Skeletal muscle tissue (tissue), 4 donors: Measurements from ENCODE around the gene OVOL3. TPM values are rescaled to one million over a fixed set of nuclear protein-coding genes. Genes with fewer than 3 reads are reported as not detected.
A peak's percentile ranks its signal among the peaks of the same experiment; 100 is the strongest.

Source experiments
- H3K27ac ChIP-seq: one replicate; pipeline ENCODE4 v1.7.0; 2013; ENCODE audit warnings: mild to moderate bottlenecking, low read depth, low read length, inconsistent platforms
- H3K27me3 ChIP-seq, 3 donors: one replicate each; pipeline ENCODE4 v1.7.0; 2013; ENCODE audit warnings: low read length in 3 of 3; ENCODE audit not compliant: control insufficient read depth in 3 of 3, insufficient read depth in 3 of 3
- H3K36me3 ChIP-seq, 3 donors: one replicate each; pipeline ENCODE4 v1.7.0; 2013; ENCODE audit warnings: low read length in 3 of 3; ENCODE audit not compliant: control insufficient read depth in 3 of 3, insufficient read depth in 3 of 3
- H3K4me1 ChIP-seq, 3 donors: one replicate each; pipeline ENCODE4 v1.7.0; 2013; ENCODE audit warnings: low read length in 3 of 3, mild to moderate bottlenecking in 3 of 3; ENCODE audit not compliant: control insufficient read depth in 3 of 3, insufficient read depth in 3 of 3
- H3K4me3 ChIP-seq, 3 donors: one replicate each; pipeline ENCODE4 v1.7.0; 2013; ENCODE audit warnings: low read length in 3 of 3
- H3K9ac ChIP-seq, 3 donors: one replicate each; pipeline ENCODE4 v1.7.0; 2013; ENCODE audit warnings: low read length in 3 of 3, mild to moderate bottlenecking in 3 of 3, moderate library complexity in 2 of 3, low read depth in 1 of 3
- H3K9me3 ChIP-seq, 3 donors: one replicate each; pipeline ENCODE4 v1.7.0; 2013; ENCODE audit warnings: low read length in 3 of 3; ENCODE audit not compliant: control insufficient read depth in 3 of 3
- total RNA-seq: library from RNA; depleted of rRNA; stranded (reverse); fragments of >200 nt; gene quantifications from one replicate; pipeline ENCODE4 v1.2.3, GENCODE V29; 2014
- donor health status: Osteomylitis.

Gene OVOL3
- total RNA-seq, 1 donor from 2014 or later = not detected

DNA sequence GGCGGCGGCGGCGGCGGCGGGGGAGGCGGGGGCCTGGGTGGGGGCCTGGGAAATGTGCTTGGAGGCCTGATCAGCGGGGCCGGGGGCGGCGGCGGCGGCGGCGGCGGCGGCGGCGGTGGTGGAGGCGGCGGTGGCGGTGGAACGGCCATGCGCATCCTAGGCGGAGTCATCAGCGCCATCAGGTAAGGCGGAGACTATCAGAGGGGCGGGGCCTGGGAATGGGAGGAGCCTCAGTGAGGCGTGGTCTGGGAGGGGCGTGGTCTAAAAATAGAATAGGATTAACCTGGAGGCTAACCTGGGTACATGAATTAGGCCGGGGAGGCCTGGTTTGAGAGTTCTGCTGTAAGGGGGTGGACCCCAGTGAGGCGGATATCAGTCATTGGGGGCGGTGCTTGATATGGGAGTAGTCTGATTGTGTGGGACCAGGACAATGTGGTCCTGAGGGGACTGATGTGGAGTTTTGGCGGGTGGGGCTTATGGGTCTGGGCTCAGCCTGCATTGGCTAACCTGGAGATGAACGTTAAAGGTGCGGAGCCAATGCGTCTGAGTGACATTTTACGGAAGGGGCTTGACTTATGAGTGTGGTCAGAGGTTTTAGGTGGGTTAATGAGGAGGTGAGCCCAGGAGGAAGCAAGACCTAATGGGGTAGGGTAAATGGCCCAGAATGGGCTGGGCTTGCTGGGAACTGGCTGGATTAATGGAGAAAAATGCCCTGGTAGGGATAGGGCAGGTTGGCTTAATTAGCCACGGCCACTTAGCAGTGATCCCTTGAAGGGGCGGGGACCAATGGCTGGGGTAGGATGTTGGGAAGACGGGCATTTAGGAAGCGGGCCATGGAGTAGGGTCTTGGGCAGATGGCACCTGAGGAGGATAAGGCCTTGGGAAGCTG, 30.3 kb downstream of the OVOL3 start:
- H3K4me1 ChIP-seq = peaks cover 15 to 34% (median 17%) of the 10 kb centered on the region in 3 donors
- no peaks in the 10 kb centered on the region for H3K9me3 ChIP-seq
- peak overlapping the region; percentile 100 for H3K27ac ChIP-seq
- no peaks in the 10 kb centered on the region for H3K27me3 ChIP-seq
- H3K36me3 ChIP-seq = peaks cover 32 to 37% (median 34%) of the 10 kb centered on the region in 3 donors
- peak overlapping the region; percentile 91 to 99 (median 97) for H3K4me3 ChIP-seq
- peak overlapping the region; percentile 100 for H3K9ac ChIP-seq

DNA sequence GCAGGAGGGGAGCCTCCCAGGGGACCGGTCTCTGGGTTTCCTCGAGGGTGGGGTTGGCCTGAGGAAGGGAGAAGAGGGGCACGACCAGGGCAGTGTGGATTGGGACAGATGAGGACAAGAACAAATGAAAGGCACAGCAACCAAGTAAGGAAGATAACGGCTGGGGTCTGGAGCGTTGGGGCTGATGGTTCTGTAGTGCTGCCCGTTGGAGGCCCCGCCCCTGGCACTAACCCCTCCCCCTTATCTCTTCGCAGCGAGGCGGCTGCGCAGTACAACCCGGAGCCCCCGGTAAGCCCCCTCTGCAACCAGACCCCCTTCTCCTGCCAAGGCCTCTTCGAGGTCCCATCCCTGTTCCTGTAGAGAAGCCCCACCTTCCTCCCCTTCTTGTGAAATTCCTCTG, 31.1 kb downstream of the OVOL3 start:
- no peak overlapping the region for H3K9ac ChIP-seq
- H3K36me3 ChIP-seq = peaks cover 40 to 44% (median 42%) of the 10 kb centered on the region in 3 donors
- no peaks in the 10 kb centered on the region for H3K9me3 ChIP-seq
- H3K4me3 ChIP-seq = peak overlapping the region in 1 of 3 donors; percentile 64
- peaks cover 9 to 31% (median 13%) of the 10 kb centered on the region in 3 donors for H3K4me1 ChIP-seq
- H3K27me3 ChIP-seq = no peaks in the 10 kb centered on the region
- H3K27ac ChIP-seq = peak overlapping the region; percentile 100

DNA sequence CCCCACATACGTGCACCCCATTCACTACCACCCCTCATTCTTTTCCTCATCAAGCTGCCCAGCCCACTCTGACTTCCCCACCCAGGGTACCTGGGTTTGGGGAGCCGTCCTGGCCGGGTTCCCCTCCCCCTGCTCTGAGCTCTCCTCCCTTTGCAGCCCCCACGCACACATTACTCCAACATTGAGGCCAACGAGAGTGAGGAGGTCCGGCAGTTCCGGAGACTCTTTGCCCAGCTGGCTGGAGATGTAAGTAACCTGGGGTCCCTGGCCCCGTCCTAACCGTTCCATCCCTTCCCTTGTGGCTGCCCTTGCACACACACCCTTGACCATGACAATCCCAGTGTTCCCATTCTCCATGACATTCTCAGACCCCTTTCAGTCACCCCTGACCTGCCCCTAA, 31.6 kb downstream of the OVOL3 start:
- Histone ChIP-seq H3K4me1 (peaks cover 8 to 29% (median 12%) of the 10 kb centered on the region in 3 donors), H3K9me3 (no peaks in the 10 kb centered on the region), H3K27ac (no peak overlapping the region), H3K27me3 (no peaks in the 10 kb centered on the region), H3K9ac (no peak overlapping the region), H3K4me3 (no peak overlapping the region), H3K36me3 (peaks cover 43 to 47% (median 45%) of the 10 kb centered on the region in 3 donors)

DNA sequence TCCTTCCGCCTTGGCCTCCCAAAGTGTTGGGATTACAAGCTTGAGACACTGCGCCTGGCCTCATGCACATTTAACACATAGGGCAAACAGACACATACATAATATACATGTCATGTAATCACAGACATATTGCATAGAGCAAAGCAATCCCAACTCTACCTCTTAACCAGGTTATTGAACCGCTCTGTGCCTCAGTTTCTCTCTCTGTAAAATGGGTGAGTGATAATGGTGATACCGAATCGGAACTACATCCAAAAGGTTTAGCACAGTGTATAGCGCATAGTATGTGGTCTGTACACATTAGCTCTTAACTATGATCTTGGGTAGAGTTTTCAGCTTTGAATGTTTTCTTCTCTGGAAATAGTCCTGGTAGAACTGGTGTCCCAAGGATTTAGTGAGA, 33.7 kb downstream of the OVOL3 start:
- no peak overlapping the region for H3K9ac ChIP-seq
- peaks cover 14 to 33% (median 16%) of the 10 kb centered on the region in 3 donors for H3K4me1 ChIP-seq
- H3K36me3 ChIP-seq = peaks cover 55 to 63% (median 63%) of the 10 kb centered on the region in 3 donors
- no peaks in the 10 kb centered on the region for H3K9me3 ChIP-seq
- no peak overlapping the region for H3K27ac ChIP-seq
- no peak overlapping the region for H3K4me3 ChIP-seq
- H3K27me3 ChIP-seq = no peaks in the 10 kb centered on the region

DNA sequence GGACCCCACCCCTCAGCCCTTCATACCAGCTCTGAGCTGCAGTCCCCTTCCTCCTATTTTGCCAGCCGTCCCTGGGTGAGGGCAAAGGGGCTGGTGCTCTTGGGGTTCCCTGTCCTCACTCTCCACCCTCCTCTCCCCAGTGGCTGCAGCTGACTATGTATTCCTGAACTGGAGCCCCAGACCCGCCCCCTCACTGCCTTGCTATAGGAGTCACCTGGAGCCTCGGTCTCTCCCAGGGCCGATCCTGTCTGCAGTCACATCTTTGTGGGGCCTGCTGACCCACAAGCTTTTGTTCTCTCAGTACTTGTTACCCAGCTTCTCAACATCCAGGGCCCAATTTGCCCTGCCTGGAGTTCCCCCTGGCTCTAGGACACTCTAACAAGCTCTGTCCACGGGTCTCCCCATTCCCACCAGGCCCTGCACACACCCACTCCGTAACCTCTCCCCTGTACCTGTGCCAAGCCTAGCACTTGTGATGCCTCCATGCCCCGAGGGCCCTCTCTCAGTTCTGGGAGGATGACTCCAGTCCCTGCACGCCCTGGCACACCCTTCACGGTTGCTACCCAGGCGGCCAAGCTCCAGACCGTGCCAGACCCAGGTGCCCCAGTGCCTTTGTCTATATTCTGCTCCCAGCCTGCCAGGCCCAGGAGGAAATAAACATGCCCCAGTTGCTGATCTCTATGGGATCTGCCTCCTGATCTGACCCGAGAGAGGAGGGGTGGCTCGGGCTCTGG, 38.9 kb downstream of the OVOL3 start:
- Histone ChIP-seq H3K4me3 (no peak overlapping the region), H3K27me3 (no peaks in the 10 kb centered on the region), H3K36me3 (peaks cover 46 to 57% (median 49%) of the 10 kb centered on the region in 3 donors), H3K9ac (peak overlapping the region in 1 of 3 donors; percentile 98), H3K27ac (peak overlapping the region; percentile 100), H3K9me3 (no peaks in the 10 kb centered on the region), H3K4me1 (peaks cover 29 to 37% (median 29%) of the 10 kb centered on the region in 3 donors)

DNA sequence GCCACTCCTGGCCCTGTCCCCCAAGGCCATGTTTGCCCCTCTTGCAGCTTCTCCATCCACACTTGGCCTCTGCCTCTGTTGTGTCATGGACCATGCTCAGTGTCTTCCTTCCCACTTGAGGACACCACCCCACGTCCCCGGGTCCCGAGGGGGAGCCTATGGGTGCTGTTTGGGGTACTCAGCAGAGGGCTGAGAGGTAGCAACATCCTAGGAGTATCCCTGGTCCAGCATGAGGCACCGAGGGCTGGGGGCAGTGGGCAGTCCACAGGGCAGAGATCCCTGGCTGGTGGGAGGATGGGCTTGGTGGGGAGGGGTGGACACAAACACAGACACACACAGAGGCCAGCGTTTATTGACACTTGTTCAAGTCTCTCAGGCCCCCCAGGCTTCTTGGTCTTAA, 39.6 kb downstream of the OVOL3 start:
- H3K4me1 ChIP-seq = peaks cover 29 to 37% (median 29%) of the 10 kb centered on the region in 3 donors
- no peaks in the 10 kb centered on the region for H3K9me3 ChIP-seq
- H3K27ac ChIP-seq = peak overlapping the region; percentile 100
- peaks cover 43 to 50% (median 44%) of the 10 kb centered on the region in 3 donors for H3K36me3 ChIP-seq
- no peaks in the 10 kb centered on the region for H3K27me3 ChIP-seq
- H3K9ac ChIP-seq = peak overlapping the region; percentile 82 to 100 (median 98)
- H3K4me3 ChIP-seq = peak overlapping the region; percentile 75 to 89 (median 83)

DNA sequence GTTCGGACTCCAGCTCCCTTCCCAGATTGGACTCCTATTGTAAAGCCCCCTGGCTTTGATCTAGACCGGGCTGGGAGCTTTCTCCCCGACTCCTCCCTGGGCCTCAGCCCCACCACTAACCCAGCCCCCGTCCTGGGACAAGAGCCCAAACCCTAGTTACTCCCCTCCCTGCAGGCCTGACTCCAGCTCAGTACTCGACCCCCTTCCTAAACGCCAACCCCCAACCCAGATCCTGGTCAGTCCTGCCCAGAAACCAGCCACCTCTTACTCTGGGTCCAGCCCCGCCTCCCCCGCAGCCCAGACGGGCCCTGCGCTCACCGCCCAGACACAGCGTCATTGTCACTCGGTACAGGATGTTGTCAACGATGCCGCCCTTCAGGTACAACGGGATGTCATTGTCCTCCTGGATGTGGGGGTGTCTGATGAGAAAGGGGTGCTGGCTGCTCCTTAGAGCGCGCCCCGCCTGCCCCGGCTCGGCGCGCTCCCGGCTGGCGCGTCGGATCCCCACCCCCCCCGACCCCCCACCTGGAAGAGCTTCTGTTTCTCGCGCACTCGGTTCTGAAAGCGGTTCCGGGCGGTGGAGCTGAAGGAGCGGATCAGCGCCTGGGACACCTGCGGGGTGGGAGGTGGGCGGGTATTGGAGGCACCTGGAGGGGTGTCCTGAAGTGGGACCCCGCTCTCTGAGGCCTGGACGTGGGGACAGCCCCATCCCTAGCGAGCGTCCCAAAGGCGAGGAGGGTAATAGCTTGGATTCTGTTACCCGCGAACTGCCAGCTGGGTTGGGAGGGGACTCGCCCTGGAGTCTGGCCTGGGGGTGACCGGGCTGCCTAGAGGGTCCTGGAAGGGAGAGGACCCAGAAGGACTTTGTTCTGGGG, 40.4 kb downstream of the OVOL3 start:
- Histone ChIP-seq H3K9me3 (no peaks in the 10 kb centered on the region), H3K4me3 (peak overlapping the region; percentile 75 to 89 (median 83)), H3K27ac (peak overlapping the region; percentile 100), H3K36me3 (peaks cover 35 to 42% (median 36%) of the 10 kb centered on the region in 3 donors), H3K9ac (peak overlapping the region; percentile 98 to 100 (median 100)), H3K27me3 (no peaks in the 10 kb centered on the region), H3K4me1 (peaks cover 27 to 35% (median 29%) of the 10 kb centered on the region in 3 donors)

DNA sequence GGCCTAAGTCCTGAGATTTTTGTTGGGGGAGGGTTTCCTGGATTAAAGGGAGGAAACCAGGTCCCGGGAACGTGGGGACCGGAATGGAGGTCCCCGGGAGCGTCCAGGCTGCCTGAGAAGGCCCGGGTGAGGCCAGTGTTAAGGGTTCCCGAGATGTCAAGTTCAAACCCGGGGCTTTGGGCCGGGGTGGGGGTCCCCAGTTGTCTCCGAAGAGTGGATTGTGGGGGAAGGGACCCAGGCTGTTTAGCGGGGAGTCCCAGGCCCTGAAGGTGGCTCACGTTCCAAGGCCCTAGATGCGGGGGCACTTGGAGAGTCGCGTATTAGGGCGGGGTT, 41.0 kb downstream of the OVOL3 start:
- Histone ChIP-seq H3K36me3 (peaks cover 30 to 36% (median 30%) of the 10 kb centered on the region in 3 donors), H3K9ac (peak overlapping the region; percentile 98 to 100 (median 100)), H3K27me3 (no peaks in the 10 kb centered on the region), H3K4me3 (peak overlapping the region; percentile 75 to 89 (median 83)), H3K27ac (peak overlapping the region; percentile 100), H3K4me1 (peaks cover 27 to 33% (median 29%) of the 10 kb centered on the region in 3 donors), H3K9me3 (no peaks in the 10 kb centered on the region)

DNA sequence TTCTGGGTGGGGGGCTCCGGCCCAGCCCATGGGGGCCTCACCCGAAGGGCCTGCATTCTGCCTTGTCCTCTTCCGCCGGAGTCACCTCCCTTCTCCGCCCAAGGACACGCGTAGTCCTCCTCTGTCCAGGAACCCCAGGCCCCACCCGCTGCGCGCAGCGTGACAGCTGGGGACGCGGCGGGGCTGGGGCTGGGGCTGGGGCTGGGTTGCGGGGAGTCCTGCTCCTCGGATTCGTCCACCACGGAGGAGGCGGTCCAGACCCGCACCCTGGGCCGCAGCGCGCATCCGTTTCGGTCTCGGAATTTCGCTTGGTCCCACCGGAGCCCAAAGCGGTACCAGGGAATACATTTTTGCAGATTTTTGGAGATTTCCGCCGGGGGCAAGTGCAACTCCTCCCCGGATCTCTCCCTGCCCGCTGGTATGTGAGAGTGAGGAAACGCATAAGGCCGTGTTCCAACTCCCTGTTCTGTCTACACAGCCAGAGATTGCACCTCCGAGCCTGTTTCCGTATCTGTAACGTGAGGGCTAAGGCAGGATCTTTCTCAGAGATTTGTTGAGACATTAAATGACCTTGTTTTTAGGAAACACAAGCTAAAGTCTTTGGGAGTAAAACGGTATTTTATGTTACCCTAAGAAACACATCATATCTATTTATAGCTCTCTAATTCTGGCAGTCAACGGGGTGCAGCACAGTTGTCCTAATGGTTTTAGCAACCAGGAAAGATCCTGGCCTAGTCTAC, 41.6 kb downstream of the OVOL3 start, which contains the start of gene COX7A1:
COX7A1 (minus strand) TSS at position 96 of the 740 bp plus-strand sequence; CDS start at position 56, 40 bp downstream.
- peaks cover 27 to 33% (median 29%) of the 10 kb centered on the region in 3 donors for H3K4me1 ChIP-seq
- H3K9ac ChIP-seq = peak within 1 kb of the TSS; percentile 98 to 100 (median 100)
- H3K27ac ChIP-seq = peak within 1 kb of the TSS; percentile 100
- H3K36me3 ChIP-seq = peaks cover 26 to 32% (median 27%) of the 10 kb centered on the region in 3 donors
- peak within 1 kb of the TSS; percentile 75 to 89 (median 88) for H3K4me3 ChIP-seq
- H3K9me3 ChIP-seq = no peaks in the 10 kb centered on the region
- H3K27me3 ChIP-seq = no peaks in the 10 kb centered on the region
